Right hindlimb (tissue), 1 donor: ENCODE measurements around the gene TNS3.

ENCODE experiments used
- DNase-seq: peaks from one replicate; pipeline ENCODE4 v3.0.0-alpha.2; 2018

TNS3 gene

GRCh38 chr7:47464266-47464665 is 117.6 kb downstream of the TNS3 start:
- no peak for DNase-seq

DNA sequence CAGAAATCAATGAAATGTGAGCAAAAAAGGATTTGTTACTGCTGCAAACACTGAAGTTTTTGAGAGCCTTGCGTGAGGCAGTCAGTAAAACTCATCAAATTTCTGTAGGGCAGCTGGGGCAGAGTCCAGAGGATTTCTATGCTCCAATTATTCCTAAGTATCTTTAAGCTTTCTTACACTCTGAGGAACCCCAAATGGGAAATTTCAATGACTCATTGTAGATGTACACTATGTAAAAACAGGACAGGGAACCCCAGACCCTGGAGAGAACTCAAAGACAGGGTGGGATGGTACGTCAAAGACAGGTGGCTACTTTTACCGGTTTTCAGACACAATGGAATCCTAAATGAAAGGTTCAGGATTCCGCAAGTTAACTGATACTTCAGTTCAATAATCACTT is 120.2 kb downstream of the TNS3 start:
- no peak for DNase-seq

DNA sequence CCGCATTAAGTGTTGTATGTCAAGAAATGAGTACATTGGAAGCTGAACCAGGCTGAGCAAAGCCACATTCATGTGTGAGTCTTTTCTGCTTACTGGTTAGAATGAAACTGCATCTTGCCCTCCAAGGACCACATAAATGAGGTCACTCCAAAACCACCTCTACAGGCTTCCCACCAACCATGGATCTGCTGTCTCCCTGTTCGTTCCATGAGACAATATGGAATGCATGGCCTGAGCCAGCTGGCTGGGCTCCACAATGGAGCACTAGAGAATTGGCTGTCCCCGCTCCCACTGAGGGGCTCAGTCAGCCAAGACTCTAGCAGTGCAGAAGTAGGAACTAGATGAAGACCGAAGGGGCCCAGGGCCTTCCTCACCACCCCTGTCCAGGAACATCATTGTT is 120.8 kb downstream of the TNS3 start:
- DNase-seq: peak; percentile 80

DNA sequence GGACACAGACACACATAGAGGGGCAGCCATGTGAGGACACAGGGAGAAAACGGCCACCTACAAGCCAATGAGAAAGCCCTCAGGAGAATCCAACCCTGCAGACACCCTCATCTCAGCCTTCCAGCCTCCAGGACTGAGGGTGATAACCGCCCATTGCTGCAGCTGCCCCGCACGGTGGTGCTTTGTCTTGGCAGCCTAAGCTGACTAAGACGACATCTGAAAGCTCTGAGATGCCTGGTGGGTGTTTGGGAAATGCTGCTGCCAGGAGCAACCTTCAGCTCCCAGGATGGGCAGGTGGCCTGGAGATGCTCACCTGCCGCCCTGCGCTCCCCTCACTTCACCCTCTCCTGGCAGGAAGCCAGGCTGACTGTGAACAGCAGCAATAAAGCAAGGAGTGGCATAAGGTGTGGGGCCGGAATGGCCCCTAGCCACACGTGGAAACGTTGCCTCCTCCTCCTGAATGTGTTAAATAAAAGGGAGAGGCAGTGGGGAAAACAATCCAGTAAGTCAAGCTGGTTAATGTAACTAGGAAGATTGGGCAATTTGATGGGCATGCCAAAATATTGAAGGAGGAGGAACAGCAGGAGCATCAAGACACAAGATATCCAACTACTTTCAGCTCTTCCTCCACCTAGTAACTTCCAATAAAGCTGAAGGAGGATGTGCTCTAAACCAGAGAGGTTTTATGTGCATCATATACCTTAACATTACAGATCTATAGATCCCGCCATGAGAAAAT is 121.5 kb downstream of the TNS3 start:
- DNase-seq: peak; percentile 12

- peak; percentile 16 for DNase-seq
These were observed 123.4 kb downstream of the TNS3 start for GRCh38 chr7:47458486-47458885.

GRCh38 chr7:47458057-47458456 is 123.9 kb downstream of the TNS3 start:
- peak; percentile 35 for DNase-seq

- DNase-seq: peak; percentile 3
These were observed 125.5 kb downstream of the TNS3 start for GRCh38 chr7:47456210-47456955.

DNA sequence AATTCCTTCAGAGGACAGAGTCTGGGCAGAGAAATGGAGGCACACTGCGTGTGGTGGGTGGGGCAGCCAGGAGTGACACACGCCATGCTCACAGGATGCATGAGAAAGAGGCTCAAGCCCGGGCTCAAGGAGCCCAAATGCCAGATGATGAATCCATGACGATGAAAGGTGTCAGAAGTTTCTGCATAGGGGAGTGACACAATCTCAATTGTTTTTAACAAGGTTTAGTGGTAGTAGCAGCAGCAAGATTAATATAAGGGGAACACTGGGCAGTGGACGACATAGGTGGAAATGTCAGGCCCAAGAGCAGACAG is 126.1 kb downstream of the TNS3 start:
- DNase-seq: peak; percentile 12

DNA sequence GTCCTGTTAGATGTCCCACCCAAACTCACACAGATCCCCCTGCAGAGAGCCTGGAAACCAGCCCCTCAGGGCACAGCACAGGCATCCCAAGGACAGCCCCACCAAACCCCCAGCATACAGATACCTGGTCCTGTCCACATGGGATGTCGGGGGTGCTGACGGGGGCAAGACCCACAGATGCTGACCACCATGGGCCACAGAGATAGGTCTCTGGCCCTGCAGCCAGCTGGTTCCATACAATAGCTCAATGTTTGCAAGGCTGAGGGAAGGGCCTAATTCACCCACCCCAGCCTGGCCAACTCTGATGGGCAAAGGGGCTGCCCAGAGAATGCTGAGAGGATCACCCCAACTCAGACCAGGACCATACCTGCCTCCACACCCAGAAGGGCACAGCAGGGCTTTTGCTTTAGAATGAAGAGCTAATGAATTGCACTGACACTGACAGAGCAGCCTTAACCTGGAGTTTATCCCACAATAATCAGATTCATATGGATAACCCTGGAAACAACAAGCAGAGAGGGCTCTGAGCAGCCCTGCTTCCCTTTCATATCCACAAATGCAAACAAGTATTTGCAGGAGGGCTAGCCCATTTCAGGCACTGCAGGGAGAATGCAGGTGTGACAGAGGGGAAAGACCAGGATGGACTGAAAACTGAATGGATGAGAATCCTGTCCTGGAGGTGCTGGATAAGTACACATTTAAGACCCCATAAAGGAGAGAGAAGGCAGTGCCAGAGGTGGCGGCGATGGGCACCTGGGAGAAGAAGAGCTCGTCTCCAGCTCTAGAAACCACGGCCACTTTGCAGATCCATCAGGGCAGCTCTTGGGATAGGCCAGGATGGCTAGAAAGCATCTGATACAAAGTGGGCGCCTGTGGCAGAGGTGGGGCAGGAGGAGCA is 126.7 kb downstream of the TNS3 start:
- DNase-seq: no peak

GRCh38 chr7:47454069-47454973 is 127.6 kb downstream of the TNS3 start:
- peak; percentile 59 for DNase-seq

DNA sequence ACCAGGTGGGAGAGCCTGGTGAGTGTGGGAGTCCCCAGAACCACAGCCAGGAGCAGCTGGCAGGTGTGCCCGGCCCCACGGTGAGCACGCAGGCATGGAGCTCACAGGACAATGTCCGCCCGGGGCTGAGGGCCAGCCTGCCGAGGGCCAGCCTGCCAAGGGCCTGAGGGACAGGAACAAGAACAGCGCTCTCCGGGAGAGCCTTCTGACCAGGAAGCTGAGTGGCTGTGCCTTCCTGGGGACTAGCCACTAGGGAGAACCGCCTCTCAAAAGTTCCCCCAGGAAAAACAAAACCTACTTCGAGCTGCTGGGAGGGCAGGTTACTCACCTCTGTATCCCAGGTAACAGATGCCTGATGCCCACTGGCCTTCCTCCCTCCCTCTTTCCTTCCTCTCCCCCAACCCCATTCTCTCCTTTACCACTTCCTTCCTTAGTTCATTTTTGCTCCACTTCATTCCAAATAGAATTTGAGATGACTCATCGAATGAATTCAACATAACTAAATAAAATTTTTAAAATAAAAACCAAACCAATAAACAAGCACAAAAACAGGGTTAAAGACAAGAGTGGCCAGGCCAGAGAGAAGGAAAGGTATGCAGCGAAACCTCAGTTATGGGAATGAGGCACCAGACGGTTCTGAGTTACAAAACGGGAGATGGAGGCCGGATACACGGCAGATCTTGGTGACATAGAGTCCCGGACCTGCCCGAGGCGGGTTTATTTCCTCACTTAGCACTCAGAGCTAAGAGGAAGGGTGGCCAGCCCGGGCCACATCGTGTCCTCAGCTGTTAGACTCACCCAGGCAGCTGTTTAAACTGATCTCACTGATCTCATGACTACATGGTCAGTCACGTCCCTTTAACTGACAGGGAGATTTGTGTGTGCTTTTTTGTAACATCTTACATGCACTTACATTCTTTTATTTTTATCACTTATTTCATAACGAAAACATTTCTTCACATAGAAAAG is 128.5 kb downstream of the TNS3 start:
- peak; percentile 67 for DNase-seq

GRCh38 chr7:47452715-47453092 is 129.2 kb downstream of the TNS3 start:
- DNase-seq: no peak

- DNase-seq: no peak
These were observed 129.6 kb downstream of the TNS3 start for GRCh38 chr7:47452295-47452694.

DNA sequence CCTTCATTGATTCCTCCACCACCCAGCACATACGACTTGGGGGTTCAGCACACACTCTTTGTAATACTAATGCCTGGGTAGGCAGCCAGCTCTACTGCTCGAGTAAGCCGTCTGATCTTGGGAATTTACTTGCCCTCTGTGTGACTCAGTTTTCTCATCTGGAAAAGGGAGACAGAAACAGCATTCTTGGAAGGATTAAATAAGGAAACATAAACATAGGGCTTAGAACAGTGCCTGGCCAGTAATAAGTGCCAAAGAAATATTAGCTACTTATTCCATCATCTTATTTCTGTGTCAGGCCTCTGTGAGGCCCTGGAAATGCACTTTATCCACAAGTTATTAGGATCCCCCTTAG is 130.1 kb downstream of the TNS3 start:
- no peak for DNase-seq

DNA sequence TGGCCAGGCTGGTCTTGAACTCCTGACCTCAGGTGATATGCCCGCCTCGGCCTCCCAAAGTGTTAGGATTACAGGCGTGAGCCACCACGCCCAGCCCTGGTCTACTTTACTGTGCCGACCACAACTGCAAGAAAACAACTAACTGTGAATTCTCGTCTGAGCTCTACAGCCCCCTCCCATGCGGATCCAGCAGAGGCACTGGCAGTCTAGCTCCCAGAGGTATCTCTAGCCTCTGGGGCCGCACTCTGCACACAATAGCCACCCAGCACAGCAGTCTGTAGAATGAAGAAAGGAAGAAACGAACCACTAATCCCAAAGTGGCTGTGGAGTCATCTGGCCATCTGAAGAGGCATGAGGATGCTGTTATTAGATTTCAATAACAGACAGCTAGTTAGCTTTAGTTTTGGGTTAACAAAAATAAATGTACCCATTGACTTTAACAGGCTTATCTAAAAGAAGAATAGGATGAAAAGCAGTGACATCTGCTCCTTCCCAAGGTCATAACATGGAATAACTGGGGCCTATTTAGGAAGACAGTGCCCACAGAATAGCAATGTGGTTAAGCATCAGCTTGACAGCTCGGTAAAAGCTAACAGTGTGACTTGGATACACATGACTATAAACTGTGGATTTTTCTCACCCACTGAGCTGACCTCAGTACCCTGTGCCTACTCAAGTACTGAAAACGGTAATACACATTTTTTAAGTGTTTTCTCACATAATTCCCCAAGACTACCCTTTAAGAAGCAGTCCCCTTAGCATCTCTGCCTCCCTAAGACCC is 131.9 kb downstream of the TNS3 start:
- DNase-seq: no peak

DNA sequence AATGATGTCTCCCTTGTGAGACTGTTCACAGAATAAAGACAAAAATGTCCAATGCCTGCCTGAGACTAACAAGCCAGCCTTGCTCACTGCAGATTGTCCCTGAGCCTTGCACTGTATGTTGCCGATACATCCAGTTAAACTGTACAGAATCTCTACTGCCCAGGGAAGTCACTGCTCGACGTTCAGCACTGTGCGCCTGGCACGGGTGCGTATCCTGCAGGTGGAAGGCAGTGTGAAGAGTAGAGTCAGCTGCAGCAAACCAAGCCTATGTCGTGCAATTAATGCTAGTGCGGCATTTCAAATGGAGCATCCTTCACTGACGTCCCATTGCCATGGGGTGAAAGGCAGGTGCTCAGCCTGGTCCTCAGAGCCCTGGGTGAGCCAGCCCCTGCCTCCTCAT is 132.9 kb downstream of the TNS3 start:
- no peak for DNase-seq

- DNase-seq: no peak
These were observed 134.1 kb downstream of the TNS3 start for GRCh38 chr7:47447621-47448349.

DNA sequence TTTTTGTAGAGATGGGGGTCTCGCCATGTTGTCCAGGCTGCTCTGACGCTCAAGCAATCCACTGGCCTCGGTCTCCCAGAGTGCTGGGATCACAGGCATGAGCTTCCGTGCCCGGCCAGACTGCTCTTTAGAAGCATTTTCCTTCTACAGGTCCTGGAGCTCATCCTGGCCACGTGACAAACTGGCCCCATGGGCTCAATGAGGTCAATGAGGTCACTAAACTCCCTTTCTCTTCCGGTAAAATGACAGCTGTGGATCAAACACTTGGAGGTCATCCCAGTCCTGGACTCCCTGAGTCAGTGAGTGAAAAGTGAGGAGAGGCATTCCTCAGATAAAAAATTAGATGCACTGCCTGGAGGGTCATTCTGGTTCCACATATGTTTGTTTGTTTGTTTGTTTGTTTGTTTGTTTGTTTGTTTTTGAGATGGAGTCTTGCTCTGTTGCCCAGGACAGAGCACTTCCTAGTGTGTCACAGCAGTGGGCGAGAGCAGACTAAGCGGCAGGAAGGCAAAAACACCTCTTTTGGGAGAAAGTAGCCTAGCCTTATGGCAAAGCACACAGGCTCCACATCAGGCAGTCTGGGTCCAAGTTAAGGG is 134.9 kb downstream of the TNS3 start:
- no peak for DNase-seq

- no peak for DNase-seq
These were observed 137.4 kb downstream of the TNS3 start for GRCh38 chr7:47444376-47445098.
